ENCODE results near the gene PVRIG.
"Not testable (repeated sequence)": the region's sequence is repeated elsewhere in the genome, so short reads cannot be mapped to it uniquely, and the experiment has no call there.

PVRIG gene

GRCh38 chr7:100221767-100222444, 2.2 kb downstream of the PVRIG start:
- Histone ChIP-seq H3K27me3 (ENCODE audit: control insufficient read depth, insufficient read depth, low read length) (no peaks in the 10 kb centered on the region), H3K27ac (ENCODE audit: low read depth, low read length) (no peak overlapping the region), H3K4me3 (ENCODE audit: low read length) (peak overlapping the region; percentile 51), H3K9ac (ENCODE audit: low read length) (no peak overlapping the region), H3K36me3 (ENCODE audit: control insufficient read depth, insufficient read depth, low read length) (no peaks in the 10 kb centered on the region), H3K4me1 (ENCODE audit: control insufficient read depth, insufficient read depth, low read length) (no peaks in the 10 kb centered on the region)

GRCh38 chr7:100222445-100223132, 2.8 kb downstream of the PVRIG start:
- H3K4me3 ChIP-seq (ENCODE audit: low read length) = no peak overlapping the region
- H3K4me1 ChIP-seq (ENCODE audit: control insufficient read depth, insufficient read depth, low read length) = no peaks in the 10 kb centered on the region
- no peak overlapping the region for H3K27ac ChIP-seq (ENCODE audit: low read depth, low read length)

GRCh38 chr7:100223376-100223927, 3.7 kb downstream of the PVRIG start:
- not testable (repeated sequence) for H3K36me3 ChIP-seq (ENCODE audit: control insufficient read depth, insufficient read depth, low read length); H3K4me1 ChIP-seq (ENCODE audit: control insufficient read depth, insufficient read depth, low read length); H3K27ac ChIP-seq (ENCODE audit: low read depth, low read length); H3K27me3 ChIP-seq (ENCODE audit: control insufficient read depth, insufficient read depth, low read length); H3K4me3 ChIP-seq (ENCODE audit: low read length); H3K9ac ChIP-seq (ENCODE audit: low read length)

More at GRCh38 chr7:100222445-100223132, 2.8 kb downstream of the PVRIG start:
- Histone ChIP-seq H3K27me3 (ENCODE audit: control insufficient read depth, insufficient read depth, low read length) (no peaks in the 10 kb centered on the region), H3K36me3 (ENCODE audit: control insufficient read depth, insufficient read depth, low read length) (no peaks in the 10 kb centered on the region), H3K9ac (ENCODE audit: low read length) (no peak overlapping the region)

GRCh38 chr7:100224891-100225290, 5.1 kb downstream of the PVRIG start:
- not testable (repeated sequence) for H3K27ac ChIP-seq (ENCODE audit: low read depth, low read length)

GRCh38 chr7:100234660-100235317, 15.0 kb downstream of the PVRIG start:
- not testable (repeated sequence) for H3K4me3 ChIP-seq (ENCODE audit: low read length)

More at GRCh38 chr7:100224891-100225290, 5.1 kb downstream of the PVRIG start:
- H3K4me3 ChIP-seq (ENCODE audit: low read length); H3K4me1 ChIP-seq (ENCODE audit: control insufficient read depth, insufficient read depth, low read length); H3K9ac ChIP-seq (ENCODE audit: low read length); H3K27me3 ChIP-seq (ENCODE audit: control insufficient read depth, insufficient read depth, low read length); H3K36me3 ChIP-seq (ENCODE audit: control insufficient read depth, insufficient read depth, low read length): not testable (repeated sequence)

GRCh38 chr7:100239975-100240374, 20.2 kb downstream of the PVRIG start:
- not testable (repeated sequence) for H3K9ac ChIP-seq (ENCODE audit: low read length); H3K36me3 ChIP-seq (ENCODE audit: control insufficient read depth, insufficient read depth, low read length); H3K4me1 ChIP-seq (ENCODE audit: control insufficient read depth, insufficient read depth, low read length); H3K27ac ChIP-seq (ENCODE audit: low read depth, low read length); H3K27me3 ChIP-seq (ENCODE audit: control insufficient read depth, insufficient read depth, low read length); H3K4me3 ChIP-seq (ENCODE audit: low read length)

More at GRCh38 chr7:100234660-100235317, 15.0 kb downstream of the PVRIG start:
- not testable (repeated sequence) for H3K27ac ChIP-seq (ENCODE audit: low read depth, low read length); H3K9ac ChIP-seq (ENCODE audit: low read length); H3K4me1 ChIP-seq (ENCODE audit: control insufficient read depth, insufficient read depth, low read length); H3K36me3 ChIP-seq (ENCODE audit: control insufficient read depth, insufficient read depth, low read length); H3K27me3 ChIP-seq (ENCODE audit: control insufficient read depth, insufficient read depth, low read length)

- not testable (repeated sequence) for H3K9ac ChIP-seq (ENCODE audit: low read length); H3K4me1 ChIP-seq (ENCODE audit: control insufficient read depth, insufficient read depth, low read length); H3K4me3 ChIP-seq (ENCODE audit: low read length); H3K36me3 ChIP-seq (ENCODE audit: control insufficient read depth, insufficient read depth, low read length); H3K27me3 ChIP-seq (ENCODE audit: control insufficient read depth, insufficient read depth, low read length); H3K27ac ChIP-seq (ENCODE audit: low read depth, low read length)
Measured at GRCh38 chr7:100243385-100243784, 23.6 kb downstream of the PVRIG start.

GRCh38 chr7:100244988-100245605, 25.3 kb downstream of the PVRIG start:
- not testable (repeated sequence) for H3K27me3 ChIP-seq (ENCODE audit: control insufficient read depth, insufficient read depth, low read length); H3K4me1 ChIP-seq (ENCODE audit: control insufficient read depth, insufficient read depth, low read length); H3K9ac ChIP-seq (ENCODE audit: low read length); H3K4me3 ChIP-seq (ENCODE audit: low read length); H3K36me3 ChIP-seq (ENCODE audit: control insufficient read depth, insufficient read depth, low read length); H3K27ac ChIP-seq (ENCODE audit: low read depth, low read length)

- not testable (repeated sequence) for H3K4me3 ChIP-seq (ENCODE audit: low read length); H3K36me3 ChIP-seq (ENCODE audit: control insufficient read depth, insufficient read depth, low read length); H3K27me3 ChIP-seq (ENCODE audit: control insufficient read depth, insufficient read depth, low read length); H3K4me1 ChIP-seq (ENCODE audit: control insufficient read depth, insufficient read depth, low read length); H3K9ac ChIP-seq (ENCODE audit: low read length); H3K27ac ChIP-seq (ENCODE audit: low read depth, low read length)
Measured at GRCh38 chr7:100246121-100246864, 26.5 kb downstream of the PVRIG start.

GRCh38 chr7:100246865-100247137, 27.1 kb downstream of the PVRIG start:
- not testable (repeated sequence) for H3K9ac ChIP-seq (ENCODE audit: low read length); H3K4me3 ChIP-seq (ENCODE audit: low read length); H3K4me1 ChIP-seq (ENCODE audit: control insufficient read depth, insufficient read depth, low read length); H3K27me3 ChIP-seq (ENCODE audit: control insufficient read depth, insufficient read depth, low read length); H3K27ac ChIP-seq (ENCODE audit: low read depth, low read length); H3K36me3 ChIP-seq (ENCODE audit: control insufficient read depth, insufficient read depth, low read length)

- no peak overlapping the region for H3K27ac ChIP-seq (ENCODE audit: low read depth, low read length)
- no peaks in the 10 kb centered on the region for H3K27me3 ChIP-seq (ENCODE audit: control insufficient read depth, insufficient read depth, low read length)
- no peaks in the 10 kb centered on the region for H3K36me3 ChIP-seq (ENCODE audit: control insufficient read depth, insufficient read depth, low read length)
- no peaks in the 10 kb centered on the region for H3K4me1 ChIP-seq (ENCODE audit: control insufficient read depth, insufficient read depth, low read length)
- no peak overlapping the region for H3K9ac ChIP-seq (ENCODE audit: low read length)
- no peak overlapping the region for H3K4me3 ChIP-seq (ENCODE audit: low read length)
Measured at GRCh38 chr7:100247152-100247757, 27.5 kb downstream of the PVRIG start.

GRCh38 chr7:100248483-100248882, 28.7 kb downstream of the PVRIG start:
- Histone ChIP-seq H3K27ac (ENCODE audit: low read depth, low read length) (no peak overlapping the region), H3K27me3 (ENCODE audit: control insufficient read depth, insufficient read depth, low read length) (no peaks in the 10 kb centered on the region), H3K4me3 (ENCODE audit: low read length) (no peak overlapping the region), H3K9ac (ENCODE audit: low read length) (no peak overlapping the region), H3K4me1 (ENCODE audit: control insufficient read depth, insufficient read depth, low read length) (no peaks in the 10 kb centered on the region), H3K36me3 (ENCODE audit: control insufficient read depth, insufficient read depth, low read length) (no peaks in the 10 kb centered on the region)
